Progenitor cell of endocrine pancreas (in vitro differentiated cells): ENCODE results near the gene PTPRT. TPM values are rescaled to one million over a fixed set of nuclear protein-coding genes. Genes with fewer than 3 reads are reported as not detected.
A peak's percentile ranks its signal among the peaks of the same experiment; 100 is the strongest.

Source experiments
- DNase-seq: peaks from one replicate; pipeline ENCODE4 v3.0.0; 2021; ENCODE audit warnings: low spot score; ENCODE audit not compliant: unreplicated experiment
- H3K27ac Mint-ChIP-seq: 2 replicates; pipeline ENCODE4 v1.8.0; 2021; ENCODE audit warnings: mild to moderate bottlenecking, moderate library complexity, mixed read lengths
- H3K27me3 Mint-ChIP-seq: 2 replicates; pipeline ENCODE4 v1.8.0; 2021; ENCODE audit warnings: mixed read lengths
- H3K36me3 Mint-ChIP-seq: 2 replicates; pipeline ENCODE4 v1.8.0; 2022; ENCODE audit warnings: mixed read lengths; ENCODE audit not compliant: insufficient read depth
- H3K4me1 Mint-ChIP-seq: 2 replicates; pipeline ENCODE4 v1.8.0; 2021; ENCODE audit warnings: low read depth, mixed read lengths
- H3K4me3 Mint-ChIP-seq: 2 replicates; pipeline ENCODE4 v1.8.0; 2021; ENCODE audit warnings: low read depth, mild to moderate bottlenecking, moderate library complexity, mixed read lengths
- H3K9me3 Mint-ChIP-seq: 2 replicates; pipeline ENCODE4 v1.8.0; 2021; ENCODE audit warnings: low read depth, mixed read lengths
- total RNA-seq: library from RNA; stranded (reverse); gene quantifications from 2 replicates; pipeline ENCODE4 v1.2.1, GENCODE V29; 2021
- TF ChIP-seq, protein P1 (sequence below): fragments of 200-600 bp; sonication (generic); IDR thresholded peaks from one replicate; pipeline ENCODE4 v1.5.0; 2021; ENCODE audit warnings: antibody characterized with exemption, mild to moderate bottlenecking; ENCODE audit not compliant: unreplicated experiment

The PTPRT gene
- total RNA-seq, 1 donor from 2014 or later = 65.9 TPM

GRCh38 chr20:42785041-42785440, 404.7 kb downstream of the PTPRT start:
- Mint-ChIP-seq H3K4me3 (no peak overlapping the region), H3K36me3 (peaks cover 7% of the 10 kb centered on the region), H3K27me3 (no peaks in the 10 kb centered on the region), H3K4me1 (no peaks in the 10 kb centered on the region), H3K27ac (no peak overlapping the region), H3K9me3 (no peaks in the 10 kb centered on the region)
- DNase-seq = no peak
- TF ChIP-seq, protein P1, sequence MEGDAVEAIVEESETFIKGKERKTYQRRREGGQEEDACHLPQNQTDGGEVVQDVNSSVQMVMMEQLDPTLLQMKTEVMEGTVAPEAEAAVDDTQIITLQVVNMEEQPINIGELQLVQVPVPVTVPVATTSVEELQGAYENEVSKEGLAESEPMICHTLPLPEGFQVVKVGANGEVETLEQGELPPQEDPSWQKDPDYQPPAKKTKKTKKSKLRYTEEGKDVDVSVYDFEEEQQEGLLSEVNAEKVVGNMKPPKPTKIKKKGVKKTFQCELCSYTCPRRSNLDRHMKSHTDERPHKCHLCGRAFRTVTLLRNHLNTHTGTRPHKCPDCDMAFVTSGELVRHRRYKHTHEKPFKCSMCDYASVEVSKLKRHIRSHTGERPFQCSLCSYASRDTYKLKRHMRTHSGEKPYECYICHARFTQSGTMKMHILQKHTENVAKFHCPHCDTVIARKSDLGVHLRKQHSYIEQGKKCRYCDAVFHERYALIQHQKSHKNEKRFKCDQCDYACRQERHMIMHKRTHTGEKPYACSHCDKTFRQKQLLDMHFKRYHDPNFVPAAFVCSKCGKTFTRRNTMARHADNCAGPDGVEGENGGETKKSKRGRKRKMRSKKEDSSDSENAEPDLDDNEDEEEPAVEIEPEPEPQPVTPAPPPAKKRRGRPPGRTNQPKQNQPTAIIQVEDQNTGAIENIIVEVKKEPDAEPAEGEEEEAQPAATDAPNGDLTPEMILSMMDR = no peak

DNA sequence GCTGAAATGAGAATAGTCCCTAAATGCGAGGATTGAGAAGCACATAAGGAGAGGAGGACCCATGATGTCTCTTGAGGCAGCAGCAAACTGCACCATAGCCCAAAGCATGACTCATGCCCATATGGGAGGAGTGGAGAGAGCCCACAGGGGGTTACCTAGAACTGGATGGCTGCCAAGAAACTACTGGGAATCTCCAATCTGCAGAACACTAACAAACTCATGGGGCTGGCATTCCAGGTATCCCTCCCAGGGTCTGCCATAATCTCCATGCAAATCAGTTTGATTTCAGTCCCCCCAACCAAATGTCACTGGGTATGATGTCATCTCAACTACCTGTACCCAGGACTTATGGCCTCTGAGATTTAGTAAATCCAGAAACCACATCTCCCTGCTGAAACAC, 410.5 kb downstream of the PTPRT start:
- peaks cover 10% of the 10 kb centered on the region for H3K4me1 Mint-ChIP-seq
- no peak for DNase-seq
- no peak overlapping the region for H3K27ac Mint-ChIP-seq
- H3K4me3 Mint-ChIP-seq = no peak overlapping the region
- no peaks in the 10 kb centered on the region for H3K9me3 Mint-ChIP-seq
- no peaks in the 10 kb centered on the region for H3K27me3 Mint-ChIP-seq
- H3K36me3 Mint-ChIP-seq = peaks cover 19% of the 10 kb centered on the region
- TF ChIP-seq, protein P1 = no peak

DNA sequence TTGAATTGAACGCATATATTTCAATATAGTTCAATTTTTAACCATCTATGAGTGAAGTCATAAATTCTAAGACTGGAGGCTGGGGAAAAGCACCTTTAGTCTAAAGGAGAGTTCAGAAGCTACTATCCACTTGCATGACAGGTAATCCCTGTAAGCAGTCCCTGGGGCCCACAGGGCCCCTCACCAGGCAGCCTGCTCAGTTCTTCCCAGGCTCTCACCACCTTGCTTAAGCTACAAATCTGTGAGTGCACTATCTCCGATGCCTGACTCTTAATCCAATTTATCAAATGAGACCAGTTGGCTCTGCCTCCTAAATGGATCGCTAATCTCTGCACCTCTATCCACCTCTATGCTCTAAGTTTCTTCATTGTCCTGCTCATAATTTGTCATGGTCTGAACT, 413.8 kb downstream of the PTPRT start:
- no peak overlapping the region for H3K4me3 Mint-ChIP-seq

GRCh38 chr20:42775037-42775436, 414.7 kb downstream of the PTPRT start:
- H3K4me3 Mint-ChIP-seq = no peak overlapping the region
- H3K27ac Mint-ChIP-seq = no peak overlapping the region
- TF ChIP-seq, protein P1 = no peak
- no peaks in the 10 kb centered on the region for H3K27me3 Mint-ChIP-seq
- H3K36me3 Mint-ChIP-seq = peaks cover 30% of the 10 kb centered on the region
- H3K9me3 Mint-ChIP-seq = peaks cover 6% of the 10 kb centered on the region
- H3K4me1 Mint-ChIP-seq = peaks cover 10% of the 10 kb centered on the region
- no peak for DNase-seq

More for the DNA sequence above, 413.8 kb downstream of the PTPRT start:
- Mint-ChIP-seq H3K9me3 (peaks cover 3% of the 10 kb centered on the region), H3K36me3 (peaks cover 25% of the 10 kb centered on the region), H3K4me1 (peaks cover 10% of the 10 kb centered on the region), H3K27ac (no peak overlapping the region), H3K27me3 (no peaks in the 10 kb centered on the region)
- TF ChIP-seq, protein P1 = no peak
- no peak for DNase-seq

- TF ChIP-seq, protein P1 = no peak
- Mint-ChIP-seq H3K27me3 (no peaks in the 10 kb centered on the region), H3K36me3 (peaks cover 18% of the 10 kb centered on the region), H3K9me3 (peaks cover 3% of the 10 kb centered on the region), H3K4me1 (peaks cover 6% of the 10 kb centered on the region), H3K4me3 (no peak overlapping the region), H3K27ac (peak overlapping the region; percentile 42)
- DNase-seq = no peak
Observed at GRCh38 chr20:42763015-42763414, 426.7 kb downstream of the PTPRT start.
